ENCODE measurements around the gene ACAD11.

ACAD11 gene, protein sequence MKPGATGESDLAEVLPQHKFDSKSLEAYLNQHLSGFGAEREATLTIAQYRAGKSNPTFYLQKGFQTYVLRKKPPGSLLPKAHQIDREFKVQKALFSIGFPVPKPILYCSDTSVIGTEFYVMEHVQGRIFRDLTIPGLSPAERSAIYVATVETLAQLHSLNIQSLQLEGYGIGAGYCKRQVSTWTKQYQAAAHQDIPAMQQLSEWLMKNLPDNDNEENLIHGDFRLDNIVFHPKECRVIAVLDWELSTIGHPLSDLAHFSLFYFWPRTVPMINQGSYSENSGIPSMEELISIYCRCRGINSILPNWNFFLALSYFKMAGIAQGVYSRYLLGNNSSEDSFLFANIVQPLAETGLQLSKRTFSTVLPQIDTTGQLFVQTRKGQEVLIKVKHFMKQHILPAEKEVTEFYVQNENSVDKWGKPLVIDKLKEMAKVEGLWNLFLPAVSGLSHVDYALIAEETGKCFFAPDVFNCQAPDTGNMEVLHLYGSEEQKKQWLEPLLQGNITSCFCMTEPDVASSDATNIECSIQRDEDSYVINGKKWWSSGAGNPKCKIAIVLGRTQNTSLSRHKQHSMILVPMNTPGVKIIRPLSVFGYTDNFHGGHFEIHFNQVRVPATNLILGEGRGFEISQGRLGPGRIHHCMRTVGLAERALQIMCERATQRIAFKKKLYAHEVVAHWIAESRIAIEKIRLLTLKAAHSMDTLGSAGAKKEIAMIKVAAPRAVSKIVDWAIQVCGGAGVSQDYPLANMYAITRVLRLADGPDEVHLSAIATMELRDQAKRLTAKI

DNA sequence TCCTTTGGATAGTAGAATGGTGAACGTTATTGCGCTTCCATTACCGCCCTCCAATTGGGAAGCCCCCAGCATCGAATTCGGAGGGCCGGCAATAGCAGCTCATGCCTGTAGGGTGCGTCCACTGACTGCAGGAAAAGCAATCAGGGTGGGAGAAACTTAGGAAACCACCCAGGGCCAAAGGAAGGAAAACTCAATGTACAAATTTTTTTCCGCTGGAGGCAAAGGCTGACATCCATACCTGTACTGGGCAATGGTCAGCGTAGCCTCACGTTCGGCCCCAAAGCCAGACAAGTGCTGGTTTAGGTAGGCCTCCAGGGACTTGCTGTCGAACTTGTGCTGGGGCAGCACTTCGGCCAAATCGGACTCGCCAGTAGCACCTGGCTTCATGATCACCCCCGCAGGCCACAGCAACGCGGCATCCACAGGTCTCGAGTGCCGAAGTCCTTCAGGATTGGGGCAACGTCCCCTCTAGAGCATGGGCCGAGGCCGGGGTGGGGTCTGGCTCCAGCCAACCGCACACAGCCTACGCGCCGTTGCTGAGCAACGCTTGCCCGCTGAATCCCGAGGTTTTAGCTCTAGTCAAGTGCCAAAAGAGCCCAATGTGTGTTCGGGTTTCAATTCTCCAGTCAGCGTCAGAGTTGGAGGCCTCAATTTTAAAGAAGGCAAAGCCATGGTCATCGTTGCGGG lies at the start of gene ACAD11:
Gene ACAD11, minus strand, starts transcription at position 445 of the 687 bp plus-strand sequence. Its CDS starts 58 bp downstream, at position 387.
- peak; percentile 22 to 36 for DNase-seq

DNA sequence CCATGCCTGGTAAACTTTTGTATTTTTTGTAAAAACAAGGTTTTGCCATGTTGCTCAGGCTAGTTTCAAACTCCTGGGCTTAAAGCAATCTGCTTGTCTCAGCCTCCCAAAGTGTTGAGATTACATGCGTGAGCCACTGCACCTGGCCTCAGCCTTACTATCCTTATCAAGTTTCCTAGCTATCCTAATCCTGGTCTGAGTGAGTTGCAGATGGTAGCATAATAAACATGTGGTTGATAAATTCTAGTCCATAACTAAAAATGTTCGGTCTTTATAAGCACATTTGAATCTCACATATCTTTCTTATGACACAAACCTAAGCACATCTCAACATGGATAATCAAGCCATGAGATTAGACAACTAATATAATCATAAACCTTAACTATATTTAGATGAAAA lies 44.1 kb upstream of the ACAD11 start:
- no peak for DNase-seq

DNA sequence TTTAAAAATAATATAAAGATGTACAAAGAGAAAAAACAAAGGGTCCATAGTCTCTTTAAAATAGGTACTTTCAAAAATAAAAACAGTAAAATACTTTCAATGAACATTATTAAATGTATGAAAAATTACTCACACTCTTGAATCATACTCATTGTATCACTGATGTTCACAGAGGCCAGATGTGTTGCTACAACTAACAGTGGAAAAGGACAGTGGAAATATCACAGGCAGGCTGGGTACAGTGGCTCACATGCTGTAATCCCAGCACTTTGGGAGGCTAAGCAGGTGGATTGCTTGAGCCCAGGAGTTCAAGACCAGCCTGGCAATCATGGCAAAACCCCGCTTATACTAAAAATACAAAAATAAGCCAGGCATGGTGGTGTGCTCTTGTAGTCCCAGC lies 35.8 kb upstream of the ACAD11 start:
- DNase-seq: no peak

DNA sequence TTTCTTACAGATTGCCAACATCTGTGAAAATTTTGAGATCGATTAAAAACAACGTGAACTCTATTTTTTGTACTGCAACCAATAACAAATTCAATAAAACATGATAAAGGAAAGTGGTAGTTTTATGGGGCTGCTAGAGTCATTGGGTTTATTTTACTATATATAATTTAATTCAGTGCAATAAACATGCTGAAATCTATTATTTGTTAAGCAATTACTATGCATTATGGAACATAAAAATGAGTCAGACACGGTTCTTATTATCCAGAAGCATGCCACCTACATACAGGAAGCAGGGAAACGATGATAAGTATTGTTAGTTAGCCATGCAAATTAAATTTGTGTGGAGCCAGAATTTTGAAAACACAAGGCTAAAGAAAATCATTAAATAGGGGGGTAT lies 35.4 kb upstream of the ACAD11 start:
- no peak for DNase-seq

DNA sequence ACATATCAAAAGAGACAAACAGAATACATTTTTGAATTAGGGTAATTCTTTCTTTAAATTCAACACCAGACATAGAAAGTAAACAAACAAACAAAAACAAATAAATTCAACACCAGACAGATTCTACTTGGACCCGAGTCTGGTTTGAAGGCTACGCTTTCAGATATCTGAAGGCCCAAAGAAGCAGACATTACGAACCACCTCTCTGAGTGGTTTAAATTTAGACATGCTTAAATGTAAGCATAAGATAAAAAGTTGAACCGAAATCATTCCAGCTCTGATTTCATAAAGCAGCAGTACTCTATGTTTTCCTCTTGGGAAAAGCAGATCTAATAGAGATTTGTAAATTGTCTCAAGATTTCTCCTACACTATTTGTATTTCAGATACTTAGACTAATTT lies 30.4 kb upstream of the ACAD11 start:
- no peak for DNase-seq

DNA sequence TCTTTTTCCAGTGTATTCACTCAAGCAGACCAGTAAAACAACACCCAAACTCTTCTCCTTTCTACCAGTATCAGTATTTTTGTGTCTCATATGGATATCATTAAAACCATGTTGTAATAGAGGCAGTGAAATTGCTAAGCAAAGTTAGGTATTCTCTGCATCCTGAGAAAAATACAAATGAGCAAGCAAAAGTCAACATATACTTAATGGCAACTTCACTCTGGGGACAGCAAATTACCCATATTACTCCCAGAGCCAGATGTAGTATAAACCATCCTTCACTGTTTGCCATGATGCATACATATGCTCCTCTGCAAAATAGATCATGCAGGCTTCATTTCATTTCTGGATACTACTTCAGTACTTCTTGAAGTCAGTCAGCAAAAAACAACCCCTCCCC lies 22.6 kb upstream of the ACAD11 start:
- DNase-seq: no peak

GRCh38 chr3:132681421-132681820 lies 21.8 kb upstream of the ACAD11 start:
- DNase-seq: no peak

DNA sequence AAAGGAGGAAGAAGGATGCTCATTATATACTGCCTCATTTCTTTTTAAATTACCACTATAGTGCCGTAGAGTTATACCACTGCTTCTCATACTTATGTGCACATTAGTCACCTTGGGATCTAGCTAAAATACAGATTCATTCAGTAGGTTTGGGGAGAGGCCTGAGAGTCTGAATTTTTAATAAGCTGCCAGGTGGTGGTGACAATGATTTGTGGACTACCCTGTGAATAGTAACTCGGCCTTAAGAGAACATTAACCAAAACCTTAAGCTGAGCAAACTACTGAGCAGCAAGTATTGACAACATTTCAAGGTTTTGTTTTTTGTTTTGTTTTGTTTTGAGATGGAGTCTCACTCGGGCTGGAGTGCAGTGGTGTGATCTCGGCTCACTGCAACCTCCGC lies 20.3 kb upstream of the ACAD11 start:
- no peak for DNase-seq

DNA sequence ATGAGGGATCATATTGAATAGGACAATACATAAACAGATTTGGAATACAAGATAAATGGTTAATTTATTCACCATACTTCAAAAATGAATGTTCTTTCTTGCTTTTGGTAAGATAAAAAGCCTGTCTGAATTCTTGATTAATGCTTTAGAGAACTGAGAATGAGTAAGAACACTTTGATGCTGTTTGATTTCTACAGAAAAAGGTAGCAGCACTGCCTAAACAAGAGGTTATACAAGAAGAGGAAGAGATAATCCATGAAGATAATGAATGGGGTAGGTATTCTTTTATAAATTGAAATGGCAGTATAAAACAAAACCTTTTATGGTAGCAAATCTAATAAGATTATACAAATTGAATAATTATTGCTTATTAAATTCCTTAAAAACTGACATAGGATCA lies 15.8 kb upstream of the ACAD11 start:
- no peak for DNase-seq

GRCh38 chr3:132669256-132669777 lies 9.7 kb upstream of the ACAD11 start:
- DNase-seq: no peak

DNA sequence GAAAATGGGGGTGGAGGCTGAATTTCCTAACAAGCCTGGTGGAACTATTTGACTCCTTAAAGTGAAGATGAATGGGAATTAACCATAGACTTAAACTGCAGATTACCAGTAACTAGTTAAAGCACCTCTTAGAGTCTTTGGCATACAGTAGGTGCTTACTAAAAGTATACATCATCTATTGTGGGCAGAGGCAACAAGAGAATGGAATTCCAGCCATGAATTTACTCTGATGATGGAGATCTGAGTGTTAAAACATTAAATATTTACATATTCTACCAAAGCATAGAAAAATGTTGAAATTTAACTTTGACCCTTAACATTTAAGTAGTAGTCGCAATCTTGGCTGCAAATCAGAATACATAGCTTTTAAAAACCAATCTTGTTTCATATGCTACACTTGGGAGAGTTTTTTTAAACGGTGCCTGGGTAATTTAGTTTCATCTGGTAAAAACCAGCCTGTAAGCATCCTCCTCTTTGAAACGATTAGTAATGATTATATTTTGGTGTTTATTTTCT lies 5.7 kb upstream of the ACAD11 start:
- no peak for DNase-seq

GRCh38 chr3:132662212-132662611 lies 2.6 kb upstream of the ACAD11 start:
- no peak for DNase-seq

DNA sequence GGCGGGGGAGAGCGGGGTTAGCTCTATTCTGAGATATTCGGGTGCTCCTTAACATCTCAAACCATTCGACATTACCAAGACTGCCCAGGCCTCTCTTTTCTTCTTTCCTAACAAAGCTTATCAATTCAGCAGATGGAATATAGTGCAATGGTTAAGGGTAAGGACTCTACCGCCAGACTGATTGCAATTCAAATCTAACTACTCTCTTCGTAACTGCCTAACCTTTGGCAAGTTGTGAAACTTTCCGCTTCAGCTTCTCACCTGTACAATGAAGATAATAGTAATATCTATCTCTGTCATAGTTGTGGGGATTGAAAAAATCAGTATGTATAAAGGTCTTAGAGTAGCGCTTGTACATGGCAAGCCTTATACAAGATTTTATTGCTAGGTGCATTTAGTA lies 1.5 kb upstream of the ACAD11 start:
- DNase-seq: no peak

DNA sequence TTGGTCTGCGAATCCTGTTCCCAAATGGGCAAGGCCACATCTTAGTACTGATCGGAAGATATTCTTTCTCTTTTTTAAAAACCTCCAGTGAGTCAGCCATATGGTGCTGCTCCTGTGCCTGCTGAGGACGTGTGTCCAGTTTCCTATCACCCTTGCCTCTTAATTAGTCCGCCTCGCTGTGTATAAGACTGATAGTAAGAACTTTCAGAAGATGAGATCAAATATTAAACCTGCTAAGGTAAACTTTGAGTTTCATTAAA lies 1.1 kb upstream of the ACAD11 start:
- DNase-seq: no peak

GRCh38 chr3:132660052-132660810 lies 622 bp upstream of the ACAD11 start, which contains the start of gene UBA5:
Gene UBA5 (plus strand): TSS chr3:132660329. CDS start chr3:132660538, 209 bp downstream.
- DNase-seq: peak; percentile 67 to 72

GRCh38 chr3:132659000-132659364 lies 627 bp downstream of the ACAD11 start:
- no peak for DNase-seq

- DNase-seq: no peak
Observed at GRCh38 chr3:132657869-132658747, 1.5 kb downstream of the ACAD11 start.

GRCh38 chr3:132655471-132655870 lies 4.1 kb downstream of the ACAD11 start:
- no peak for DNase-seq

DNA sequence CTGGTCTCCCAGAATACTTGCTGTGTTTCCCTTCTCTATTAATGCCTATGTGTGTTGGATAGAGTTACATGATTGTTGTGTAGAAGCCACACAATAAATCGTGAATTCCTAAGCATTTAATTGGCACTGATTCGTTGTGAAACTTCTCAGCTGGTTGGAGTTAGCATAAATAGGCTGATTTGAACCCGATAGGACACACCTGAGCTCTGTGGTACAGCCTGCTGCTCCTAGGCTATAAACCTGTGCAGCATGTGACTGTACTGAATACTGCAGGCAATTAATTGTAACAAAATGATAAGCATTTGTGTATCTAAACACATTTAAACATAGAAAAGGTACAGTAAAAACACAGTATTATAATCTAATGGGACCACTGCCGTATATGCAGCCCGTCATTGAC lies 4.9 kb downstream of the ACAD11 start:
- DNase-seq: no peak

- DNase-seq: no peak
Observed at GRCh38 chr3:132654190-132654589, 5.4 kb downstream of the ACAD11 start.

GRCh38 chr3:132652640-132653270 lies 6.9 kb downstream of the ACAD11 start:
- DNase-seq: no peak

All from CD4-positive, alpha-beta T cell treated with Interleukin-1 beta for 1 hour (primary cell).